ENCODE results near the gene RAD51B.

The RAD51B gene

GRCh38 chr14:68708343-68708742 is 888.8 kb downstream of the RAD51B start:
- no peak for DNase-seq (ENCODE audit: low read depth)
- TF ChIP-seq CTCF (IDR thresholded peaks at IDR 0.05; ENCODE audit: insufficient read depth, low read depth, low read length, missing control alignments), result no peak
- no peak overlapping the region for H3K4me3 ChIP-seq (ENCODE audit: low read depth, low read length)

GRCh38 chr14:68709007-68709406 is 889.4 kb downstream of the RAD51B start:
- DNase-seq (ENCODE audit: low read depth), result no peak
- no peak overlapping the region for H3K4me3 ChIP-seq (ENCODE audit: low read depth, low read length)
- TF ChIP-seq CTCF (IDR thresholded peaks at IDR 0.05; ENCODE audit: insufficient read depth, low read depth, low read length, missing control alignments), result no peak

- H3K4me3 ChIP-seq (ENCODE audit: low read depth, low read length), result no peak overlapping the region
- no peak for DNase-seq (ENCODE audit: low read depth)
- no peak for TF ChIP-seq CTCF (IDR thresholded peaks at IDR 0.05; ENCODE audit: insufficient read depth, low read depth, low read length, missing control alignments)
These were observed 891.2 kb downstream of the RAD51B start for GRCh38 chr14:68710776-68711175.

DNA sequence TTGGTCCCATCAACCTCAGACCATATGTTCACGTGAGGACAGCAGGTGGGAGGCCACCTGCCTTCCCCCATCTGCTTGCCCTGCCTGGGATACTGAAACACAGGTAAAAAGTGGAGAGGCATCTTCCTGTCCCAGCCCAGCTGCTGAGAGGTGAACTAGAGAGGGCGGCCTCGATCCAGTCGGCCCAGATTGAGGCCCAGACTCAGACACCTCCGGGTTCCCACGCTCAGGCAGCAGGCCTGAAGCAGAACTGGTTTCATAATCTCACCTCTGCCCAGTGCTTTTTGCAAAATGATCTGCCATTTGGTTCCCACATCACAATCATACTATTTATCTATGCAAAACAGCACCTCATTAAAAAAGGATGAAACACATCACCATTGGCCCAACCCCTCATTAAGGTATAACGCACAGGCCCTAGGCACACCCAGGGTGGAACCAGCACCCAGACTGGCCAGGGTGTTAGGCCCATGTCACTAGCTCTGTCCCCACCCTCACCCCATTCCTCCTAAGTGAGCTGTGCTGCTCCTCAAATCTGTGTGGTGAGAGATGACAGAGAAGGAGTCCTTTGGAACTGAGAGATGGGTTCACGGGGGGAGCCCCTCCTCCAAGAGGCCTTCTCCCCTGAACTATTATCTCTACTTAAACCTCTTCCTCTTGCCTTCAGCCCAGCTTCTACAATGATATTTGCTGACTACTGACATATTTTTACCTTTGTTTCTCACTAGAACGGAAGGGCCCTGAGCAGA is 892.2 kb downstream of the RAD51B start:
- H3K4me3 ChIP-seq (ENCODE audit: low read depth, low read length), result no peak overlapping the region
- DNase-seq (ENCODE audit: low read depth), result no peak
- TF ChIP-seq CTCF (IDR thresholded peaks at IDR 0.05; ENCODE audit: insufficient read depth, low read depth, low read length, missing control alignments), result no peak

DNA sequence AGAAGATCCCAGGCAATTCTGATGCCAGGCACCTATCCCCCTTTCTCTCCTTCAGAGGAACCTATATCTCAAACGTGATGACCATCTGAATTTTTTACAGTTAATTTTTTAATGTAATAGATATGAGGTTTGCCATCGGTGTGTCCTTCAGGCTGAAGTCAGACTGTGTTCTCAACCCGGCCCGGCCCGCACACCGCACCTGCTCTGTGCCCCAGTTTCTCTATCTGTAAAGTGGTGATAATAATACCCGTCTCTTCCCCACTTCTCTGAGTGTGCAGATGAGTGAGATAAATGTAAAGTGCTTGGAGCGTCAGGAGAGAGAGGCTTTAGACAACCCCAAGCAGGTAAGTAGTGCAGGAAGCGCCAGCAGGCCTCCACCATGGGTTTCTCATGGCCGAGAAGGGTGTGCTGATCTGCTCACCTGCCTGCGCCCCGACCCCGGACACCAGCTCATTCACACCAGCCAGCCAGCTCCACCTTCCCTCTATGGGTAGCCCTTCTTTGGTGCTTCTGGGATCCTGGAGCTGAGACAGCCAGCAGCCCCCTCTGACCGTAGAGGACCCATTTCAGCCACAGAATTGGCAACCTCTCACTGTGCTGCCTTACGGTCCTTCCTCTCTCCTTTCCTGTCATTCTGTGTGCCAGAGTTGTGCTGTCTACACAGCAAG is 893.3 kb downstream of the RAD51B start:
- DNase-seq (ENCODE audit: low read depth), result no peak
- no peak overlapping the region for H3K4me3 ChIP-seq (ENCODE audit: low read depth, low read length)
- TF ChIP-seq CTCF (IDR thresholded peaks at IDR 0.05; ENCODE audit: insufficient read depth, low read depth, low read length, missing control alignments), result no peak

GRCh38 chr14:68713782-68714181 is 894.2 kb downstream of the RAD51B start:
- H3K4me3 ChIP-seq (ENCODE audit: low read depth, low read length), result no peak overlapping the region
- DNase-seq (ENCODE audit: low read depth), result no peak

More at GRCh38 chr14:68713782-68714181, 894.2 kb downstream of the RAD51B start:
- no peak for TF ChIP-seq CTCF (IDR thresholded peaks at IDR 0.05; ENCODE audit: insufficient read depth, low read depth, low read length, missing control alignments)

All from GM12865 (cell line).